Measurements from ENCODE around the gene GPHN.

DNA sequence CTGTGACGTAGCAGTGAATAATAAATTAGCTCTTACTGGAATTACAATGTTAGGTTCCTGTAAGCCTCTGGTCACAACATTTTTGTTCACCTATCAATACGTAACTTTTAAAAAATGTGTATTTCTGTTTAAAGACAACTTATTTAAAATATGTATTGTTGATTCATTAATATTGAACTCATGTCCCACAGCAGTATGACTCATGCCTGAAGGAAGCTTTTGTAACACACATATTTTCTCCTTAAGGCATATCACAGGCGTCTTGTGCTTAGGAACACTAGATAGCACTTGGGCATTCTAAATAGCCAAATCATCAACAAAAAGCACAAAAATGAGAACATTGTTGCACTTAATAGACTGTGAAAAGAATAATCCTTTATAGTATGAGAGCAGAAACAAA is 92.5 kb downstream of the GPHN start:
- TF ChIP-seq, protein P1, sequence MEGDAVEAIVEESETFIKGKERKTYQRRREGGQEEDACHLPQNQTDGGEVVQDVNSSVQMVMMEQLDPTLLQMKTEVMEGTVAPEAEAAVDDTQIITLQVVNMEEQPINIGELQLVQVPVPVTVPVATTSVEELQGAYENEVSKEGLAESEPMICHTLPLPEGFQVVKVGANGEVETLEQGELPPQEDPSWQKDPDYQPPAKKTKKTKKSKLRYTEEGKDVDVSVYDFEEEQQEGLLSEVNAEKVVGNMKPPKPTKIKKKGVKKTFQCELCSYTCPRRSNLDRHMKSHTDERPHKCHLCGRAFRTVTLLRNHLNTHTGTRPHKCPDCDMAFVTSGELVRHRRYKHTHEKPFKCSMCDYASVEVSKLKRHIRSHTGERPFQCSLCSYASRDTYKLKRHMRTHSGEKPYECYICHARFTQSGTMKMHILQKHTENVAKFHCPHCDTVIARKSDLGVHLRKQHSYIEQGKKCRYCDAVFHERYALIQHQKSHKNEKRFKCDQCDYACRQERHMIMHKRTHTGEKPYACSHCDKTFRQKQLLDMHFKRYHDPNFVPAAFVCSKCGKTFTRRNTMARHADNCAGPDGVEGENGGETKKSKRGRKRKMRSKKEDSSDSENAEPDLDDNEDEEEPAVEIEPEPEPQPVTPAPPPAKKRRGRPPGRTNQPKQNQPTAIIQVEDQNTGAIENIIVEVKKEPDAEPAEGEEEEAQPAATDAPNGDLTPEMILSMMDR (IDR thresholded peaks at IDR 0.05): no peak
- no peak for TF ChIP-seq EP300 (IDR thresholded peaks at IDR 0.05)

All from esophagus muscularis mucosa (tissue), 3 donors.